Mesenchymal stem cell (in vitro differentiated cells and primary cell): ENCODE data around the gene SORBS2.

Experiments
- DNase-seq: peaks from one replicate; pipeline ENCODE4 v3.0.0-alpha.2; 2013
- H2AFZ ChIP-seq: one replicate; pipeline ENCODE4 v1.6.1; 2013; ENCODE audit warnings: low read depth, mild to moderate bottlenecking, control low read depth, inconsistent platforms, low read length, moderate library complexity
- H2AK5ac ChIP-seq: 2 replicates; pipeline ENCODE4 v1.6.1; 2013; ENCODE audit warnings: low read length, moderate library complexity, mild to moderate bottlenecking, inconsistent platforms; ENCODE audit not compliant: severe bottlenecking
- H2BK120ac ChIP-seq: one replicate; pipeline ENCODE4 v1.6.1; 2013; ENCODE audit warnings: low read depth, mild to moderate bottlenecking, inconsistent platforms, low read length, moderate library complexity
- H2BK12ac ChIP-seq, 2 experiments: one replicate each; pipeline ENCODE4 v1.6.1; 2013; ENCODE audit warnings: inconsistent platforms in 2 of 2, low read length in 2 of 2, mild to moderate bottlenecking in 2 of 2, moderate library complexity in 2 of 2, control low read depth in 1 of 2
- H2BK15ac ChIP-seq: one replicate; pipeline ENCODE4 v1.6.1; 2013; ENCODE audit warnings: mild to moderate bottlenecking, low read depth, inconsistent platforms; ENCODE audit not compliant: poor library complexity, severe bottlenecking
- H2BK5ac ChIP-seq: 2 replicates; pipeline ENCODE4 v1.6.1; 2013; ENCODE audit warnings: low read depth, mild to moderate bottlenecking, low read length, control low read depth, inconsistent platforms; ENCODE audit not compliant: poor library complexity, severe bottlenecking
- H3K14ac ChIP-seq, 2 experiments: one replicate each; pipeline ENCODE4 v1.6.1; 2013; ENCODE audit warnings: inconsistent platforms in 2 of 2, low read length in 2 of 2, control low read depth in 1 of 2, mild to moderate bottlenecking in 1 of 2, moderate library complexity in 1 of 2
- H3K18ac ChIP-seq, 2 experiments: one replicate each; pipeline ENCODE4 v1.6.1; 2013; ENCODE audit warnings: inconsistent platforms in 2 of 2, low read length in 2 of 2, control low read depth in 1 of 2, low read depth in 1 of 2, mild to moderate bottlenecking in 1 of 2
- H3K23ac ChIP-seq, 2 experiments: one replicate each; pipeline ENCODE4 v1.6.1; 2013; ENCODE audit warnings: inconsistent platforms in 2 of 2, low read length in 2 of 2, mild to moderate bottlenecking in 2 of 2, moderate library complexity in 2 of 2, control low read depth in 1 of 2
- H3K27ac ChIP-seq: 2 replicates; pipeline ENCODE4 v1.5.1; 2013; ENCODE audit warnings: mild to moderate bottlenecking, moderate library complexity, low read length, control low read depth, inconsistent platforms; ENCODE audit not compliant: poor library complexity, severe bottlenecking
- H3K27me3 ChIP-seq, 2 experiments: 2 replicates each; pipeline versions ENCODE4 v1.6.1 to v1.7.0; 2013; ENCODE audit warnings: low read length in 2 of 2, mild to moderate bottlenecking in 2 of 2, moderate library complexity in 2 of 2, control low read depth in 1 of 2, inconsistent platforms in 1 of 2; ENCODE audit not compliant: control insufficient read depth in 1 of 2, insufficient read depth in 1 of 2
- H3K36me3 ChIP-seq, 2 experiments: 2 replicates each; pipeline versions ENCODE4 v1.6.1 to v1.7.0; 2013; ENCODE audit warnings: low read length in 2 of 2, control low read depth in 1 of 2, inconsistent platforms in 1 of 2, low read depth in 1 of 2, mild to moderate bottlenecking in 1 of 2; ENCODE audit not compliant: insufficient read depth in 2 of 2, control insufficient read depth in 1 of 2
- H3K4ac ChIP-seq, 2 experiments: one replicate each; pipeline ENCODE4 v1.6.1; 2013; ENCODE audit warnings: inconsistent platforms in 2 of 2, low read length in 2 of 2, mild to moderate bottlenecking in 2 of 2, moderate library complexity in 2 of 2, control low read depth in 1 of 2, low read depth in 1 of 2
- H3K4me1 ChIP-seq: 2 replicates; pipeline ENCODE4 v1.6.1; 2013; ENCODE audit warnings: low read depth, low read length, control low read depth; ENCODE audit not compliant: control insufficient read depth, insufficient read depth
- H3K4me2 ChIP-seq: 2 replicates; pipeline ENCODE4 v1.6.1; 2013; ENCODE audit warnings: low read length, mild to moderate bottlenecking, inconsistent platforms; ENCODE audit not compliant: poor library complexity, severe bottlenecking
- H3K4me3 ChIP-seq, 2 experiments: 2 replicates each; pipeline versions ENCODE4 v1.5.1 to v1.7.0; 2013; ENCODE audit warnings: low read length in 2 of 2, mild to moderate bottlenecking in 2 of 2, control low read depth in 1 of 2, low read depth in 1 of 2; ENCODE audit not compliant: insufficient read depth in 1 of 2
- H3K79me1 ChIP-seq: replicated peaks from 2 replicates; pipeline ENCODE4 v1.6.1; 2013; ENCODE audit warnings: mild to moderate bottlenecking, control low read depth, low read length, inconsistent platforms; ENCODE audit not compliant: poor library complexity, severe bottlenecking
- H3K9ac ChIP-seq: 2 replicates; pipeline ENCODE4 v1.7.0; 2013; ENCODE audit warnings: mild to moderate bottlenecking, low read length, moderate library complexity
- H3K9me3 ChIP-seq: 2 replicates; pipeline ENCODE4 v1.7.0; 2013; ENCODE audit warnings: mild to moderate bottlenecking, low read length; ENCODE audit not compliant: control insufficient read depth
- H4K8ac ChIP-seq: one replicate; pipeline ENCODE4 v1.6.1; 2013; ENCODE audit warnings: inconsistent platforms, mild to moderate bottlenecking, low read length, moderate library complexity
- H4K91ac ChIP-seq: one replicate; pipeline ENCODE4 v1.6.1; 2013; ENCODE audit warnings: mild to moderate bottlenecking, low read length, inconsistent platforms
- WGBS: methylation state at CpG from one replicate; pipeline ENCODE4 v1.1.7; 2013; ENCODE audit warnings: mixed read lengths; 5-methylcytosine and 5-hydroxymethylcytosine counted together

SORBS2 gene

DNA sequence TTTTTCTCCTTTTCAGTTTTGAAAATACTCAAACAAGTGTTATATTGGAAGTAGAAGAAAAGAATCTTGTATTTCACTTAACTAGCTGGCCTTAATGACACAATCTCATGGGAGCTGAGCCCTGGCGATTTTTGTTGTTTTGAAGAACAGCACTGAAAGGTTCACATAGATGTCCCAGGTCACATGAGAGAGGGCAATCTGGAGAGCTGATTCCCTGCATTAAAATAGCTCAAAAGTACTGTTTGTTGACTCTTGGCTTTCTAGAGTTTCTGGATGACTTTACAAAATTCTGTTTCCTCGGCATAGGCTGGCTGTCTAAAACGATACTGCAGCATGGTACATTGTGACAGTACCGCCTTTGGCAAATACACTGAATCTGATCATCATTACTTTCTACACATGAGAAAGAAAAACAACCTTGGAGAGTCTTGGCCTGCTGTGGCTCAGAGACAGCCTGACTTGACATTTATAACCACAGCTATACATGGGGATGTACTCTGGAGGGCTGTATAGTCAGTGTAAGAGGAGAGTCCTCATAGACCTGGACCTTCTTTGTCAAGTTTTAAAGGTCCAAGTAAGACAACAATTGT, 156.9 kb downstream of the SORBS2 start:
- no peak for DNase-seq
- WGBS = 69% methylated on average over 4 of the region's 4 CpGs

DNA sequence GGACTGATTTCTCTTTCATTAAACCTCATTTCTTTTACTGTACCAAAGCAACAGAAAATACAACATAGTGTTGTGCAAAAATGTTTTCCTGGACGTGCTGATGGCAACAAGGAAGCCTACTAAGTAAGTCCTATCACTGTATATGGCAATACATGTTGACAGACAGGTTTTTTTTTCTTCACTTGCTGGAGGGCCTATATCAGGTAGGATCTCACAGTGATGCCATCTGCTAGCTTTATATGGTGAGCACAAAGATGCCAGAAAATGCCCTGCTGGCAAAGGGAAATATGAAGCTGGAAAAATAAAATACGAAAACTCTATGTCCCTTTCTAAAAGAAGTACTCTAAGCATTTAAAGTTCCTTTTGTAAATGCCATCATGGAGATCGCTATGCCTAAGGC, 157.7 kb downstream of the SORBS2 start:
- Histone ChIP-seq H3K23ac (no peak overlapping the region), H2BK5ac (no peak overlapping the region), H3K4me3 (no peak overlapping the region), H4K91ac (no peak overlapping the region), H3K9me3 (no peaks in the 10 kb centered on the region), H3K27ac (no peak overlapping the region), H3K36me3 (peaks cover 0 to 13% of the 10 kb centered on the region in 2 experiments), H3K27me3 (no peaks in the 10 kb centered on the region), H3K4ac (no peak overlapping the region), H3K4me2 (no peak overlapping the region), H3K9ac (no peak overlapping the region), H3K4me1 (no peaks in the 10 kb centered on the region), H3K18ac (no peak overlapping the region), H3K14ac (no peak overlapping the region), H2AK5ac (no peak overlapping the region), H2BK12ac (no peak overlapping the region), H2BK15ac (no peak overlapping the region), H4K8ac (no peak overlapping the region), H2BK120ac (no peak overlapping the region), H2AFZ (no peak overlapping the region), H3K79me1 (no peaks in the 10 kb centered on the region)
- no peak for DNase-seq
- 77% methylated on average over 2 of the region's 3 CpGs for WGBS

More for the DNA sequence above, 156.9 kb downstream of the SORBS2 start:
- Histone ChIP-seq H2BK5ac (no peak overlapping the region), H3K27me3 (no peaks in the 10 kb centered on the region), H3K79me1 (no peaks in the 10 kb centered on the region), H2AK5ac (no peak overlapping the region), H2AFZ (no peak overlapping the region), H3K4me2 (no peak overlapping the region), H3K14ac (no peak overlapping the region), H4K8ac (no peak overlapping the region), H2BK15ac (no peak overlapping the region), H3K23ac (no peak overlapping the region), H4K91ac (no peak overlapping the region), H3K9me3 (no peaks in the 10 kb centered on the region), H2BK120ac (no peak overlapping the region), H3K4ac (no peak overlapping the region), H2BK12ac (no peak overlapping the region), H3K9ac (no peak overlapping the region), H3K36me3 (peaks cover 0 to 13% of the 10 kb centered on the region in 2 experiments), H3K27ac (no peak overlapping the region), H3K18ac (no peak overlapping the region), H3K4me3 (no peak overlapping the region), H3K4me1 (no peaks in the 10 kb centered on the region)

DNA sequence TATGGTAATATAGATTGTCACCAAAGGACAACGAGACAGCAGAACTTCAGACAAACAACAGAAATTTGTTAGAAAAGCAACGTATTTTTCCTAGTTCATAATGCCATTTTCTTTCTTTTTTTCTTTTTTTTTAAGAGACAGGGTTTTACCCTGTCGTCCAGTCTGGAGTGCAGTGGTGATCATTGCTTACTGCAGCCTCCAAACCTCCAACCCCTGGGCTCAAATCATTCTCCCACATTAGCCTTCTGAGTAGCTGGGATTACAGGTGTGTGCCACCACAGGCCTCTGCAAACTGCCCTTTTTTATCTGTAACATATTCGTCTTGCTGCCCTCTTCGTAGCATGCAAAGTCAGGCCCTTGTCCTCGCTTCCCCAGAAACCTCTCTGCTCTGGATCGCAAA, 160.1 kb downstream of the SORBS2 start:
- Histone ChIP-seq H4K8ac (no peak overlapping the region), H2BK5ac (no peak overlapping the region)

DNA sequence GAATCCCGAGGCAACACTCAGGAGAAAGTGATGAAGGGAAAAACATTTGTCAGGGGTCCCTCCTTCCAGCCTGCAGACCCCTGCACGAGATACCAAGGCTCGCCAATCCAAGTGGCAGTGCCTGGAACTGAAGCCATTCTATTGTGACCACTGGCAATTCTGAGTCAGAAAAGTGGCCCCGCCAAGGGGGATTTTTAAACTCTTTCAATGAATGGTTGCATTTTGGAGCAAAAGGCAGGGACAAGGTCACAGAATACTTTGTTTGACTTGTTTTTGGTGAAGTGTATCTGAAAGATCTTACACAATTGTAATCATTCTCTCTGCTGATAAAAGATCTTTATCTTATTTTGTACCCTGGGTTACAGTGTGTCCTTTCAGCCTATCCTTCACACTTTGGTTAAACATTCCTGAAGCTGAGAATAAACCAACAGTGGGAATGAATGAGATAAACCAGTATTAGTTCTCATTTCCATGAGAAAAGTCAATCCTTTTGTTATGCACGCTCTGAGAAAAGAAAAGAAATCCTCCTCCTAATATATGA, 160.8 kb downstream of the SORBS2 start:
- no peaks in the 10 kb centered on the region for H3K4me1 ChIP-seq
- H3K4me2 ChIP-seq = no peak overlapping the region
- no peak overlapping the region for H2BK15ac ChIP-seq
- H3K9me3 ChIP-seq = no peaks in the 10 kb centered on the region
- H4K91ac ChIP-seq = no peak overlapping the region
- H3K18ac ChIP-seq = no peak overlapping the region
- H2AFZ ChIP-seq = no peak overlapping the region
- no peak overlapping the region for H4K8ac ChIP-seq
- H3K27me3 ChIP-seq = no peaks in the 10 kb centered on the region
- H2BK5ac ChIP-seq = no peak overlapping the region
- no peak for DNase-seq
- H3K4ac ChIP-seq = no peak overlapping the region
- H2BK120ac ChIP-seq = no peak overlapping the region
- H3K36me3 ChIP-seq = peaks cover 7 to 11% of the 10 kb centered on the region in 2 experiments
- whole genome bisulfite sequencing = 64% methylated on average over 4 of the region's 5 CpGs
- no peak overlapping the region for H3K27ac ChIP-seq
- H2AK5ac ChIP-seq = no peak overlapping the region
- no peak overlapping the region for H3K4me3 ChIP-seq
- H2BK12ac ChIP-seq = no peak overlapping the region
- no peak overlapping the region for H3K23ac ChIP-seq
- H3K14ac ChIP-seq = no peak overlapping the region
- H3K9ac ChIP-seq = no peak overlapping the region
- no peaks in the 10 kb centered on the region for H3K79me1 ChIP-seq

More for the DNA sequence above, 160.1 kb downstream of the SORBS2 start:
- no peaks in the 10 kb centered on the region for H3K79me1 ChIP-seq
- H3K27me3 ChIP-seq = no peaks in the 10 kb centered on the region
- no peak overlapping the region for H3K27ac ChIP-seq
- H2AK5ac ChIP-seq = no peak overlapping the region
- H3K4me2 ChIP-seq = no peak overlapping the region
- no peak overlapping the region for H2BK12ac ChIP-seq
- H2BK15ac ChIP-seq = no peak overlapping the region
- H3K4me1 ChIP-seq = no peaks in the 10 kb centered on the region
- no peak overlapping the region for H3K4ac ChIP-seq
- no peaks in the 10 kb centered on the region for H3K9me3 ChIP-seq
- H3K18ac ChIP-seq = no peak overlapping the region
- H3K23ac ChIP-seq = no peak overlapping the region
- no peak overlapping the region for H3K14ac ChIP-seq
- H3K9ac ChIP-seq = no peak overlapping the region
- H2BK120ac ChIP-seq = no peak overlapping the region
- H3K4me3 ChIP-seq = no peak overlapping the region
- H3K36me3 ChIP-seq = peaks cover 5 to 9% of the 10 kb centered on the region in 2 experiments
- H2AFZ ChIP-seq = no peak overlapping the region
- H4K91ac ChIP-seq = no peak overlapping the region
- WGBS = 79% methylated on average over 7 of the region's 7 CpGs
- no peak for DNase-seq
